ENCODE measurements around the gene CTNNBL1. TPM values are rescaled to one million over a fixed set of nuclear protein-coding genes. Genes with fewer than 3 reads are reported as not detected.

Gene CTNNBL1
- total RNA-seq, 1 experiment from 2014 or later: 64.4 TPM

DNA sequence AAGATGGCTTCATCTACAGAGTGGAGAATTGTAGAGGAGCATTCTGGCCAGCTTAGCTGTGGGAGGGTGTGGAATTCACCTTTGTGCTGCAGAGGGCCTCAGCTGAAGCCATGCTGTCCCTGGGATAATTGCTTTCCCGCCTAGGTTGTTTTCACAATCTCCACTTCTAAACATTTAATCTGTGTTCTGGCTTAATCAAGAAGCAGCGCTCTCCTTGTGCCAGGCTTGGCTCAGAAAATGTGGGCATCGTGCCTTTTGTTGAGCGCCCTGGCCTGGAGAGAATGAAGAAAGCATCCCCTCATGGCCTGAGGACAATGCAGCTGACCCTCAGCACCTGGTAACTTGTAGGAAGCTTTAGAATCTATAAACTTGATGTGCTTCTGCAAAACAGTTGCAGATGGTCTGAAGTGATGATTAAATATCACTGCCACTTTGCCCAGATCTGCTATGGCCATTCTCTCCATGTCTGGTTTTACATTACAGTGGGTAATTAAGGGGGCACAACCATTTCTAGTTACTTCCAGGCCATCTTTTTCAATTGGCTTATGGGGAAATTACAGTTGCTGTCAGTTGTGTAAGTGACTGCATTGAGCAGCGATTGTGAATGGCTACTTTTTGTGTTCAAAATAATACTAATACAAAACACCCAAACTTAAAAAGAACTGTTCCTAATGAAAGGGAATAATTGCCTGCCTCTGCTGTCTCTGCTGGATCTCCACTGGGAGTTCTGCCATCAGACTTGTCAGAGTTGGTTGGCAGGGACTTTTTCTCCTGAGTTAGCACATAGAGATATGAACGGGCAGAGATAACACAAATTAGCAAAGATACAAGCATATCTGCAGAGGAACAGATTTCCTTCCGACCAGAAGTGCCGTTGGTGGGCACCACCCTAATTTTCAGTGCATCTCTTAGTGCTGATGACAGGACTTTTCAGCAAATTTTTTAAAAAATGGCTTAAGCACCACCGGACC is 18.4 kb downstream of the CTNNBL1 start:
- TF ChIP-seq, protein P1, sequence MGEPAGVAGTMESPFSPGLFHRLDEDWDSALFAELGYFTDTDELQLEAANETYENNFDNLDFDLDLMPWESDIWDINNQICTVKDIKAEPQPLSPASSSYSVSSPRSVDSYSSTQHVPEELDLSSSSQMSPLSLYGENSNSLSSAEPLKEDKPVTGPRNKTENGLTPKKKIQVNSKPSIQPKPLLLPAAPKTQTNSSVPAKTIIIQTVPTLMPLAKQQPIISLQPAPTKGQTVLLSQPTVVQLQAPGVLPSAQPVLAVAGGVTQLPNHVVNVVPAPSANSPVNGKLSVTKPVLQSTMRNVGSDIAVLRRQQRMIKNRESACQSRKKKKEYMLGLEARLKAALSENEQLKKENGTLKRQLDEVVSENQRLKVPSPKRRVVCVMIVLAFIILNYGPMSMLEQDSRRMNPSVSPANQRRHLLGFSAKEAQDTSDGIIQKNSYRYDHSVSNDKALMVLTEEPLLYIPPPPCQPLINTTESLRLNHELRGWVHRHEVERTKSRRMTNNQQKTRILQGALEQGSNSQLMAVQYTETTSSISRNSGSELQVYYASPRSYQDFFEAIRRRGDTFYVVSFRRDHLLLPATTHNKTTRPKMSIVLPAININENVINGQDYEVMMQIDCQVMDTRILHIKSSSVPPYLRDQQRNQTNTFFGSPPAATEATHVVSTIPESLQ (CRISPR knock-in tag; IDR thresholded peaks at IDR 0.05): no peak
- no peak for TF ChIP-seq FOXJ3 (CRISPR knock-in tag; IDR thresholded peaks at IDR 0.05; ENCODE audit: borderline replicate concordance)
- no peak for TF ChIP-seq ATF1 (CRISPR knock-in tag; IDR thresholded peaks at IDR 0.05)
- TF ChIP-seq JUN (CRISPR knock-in tag; IDR thresholded peaks at IDR 0.05): no peak
- TF ChIP-seq, protein P2, sequence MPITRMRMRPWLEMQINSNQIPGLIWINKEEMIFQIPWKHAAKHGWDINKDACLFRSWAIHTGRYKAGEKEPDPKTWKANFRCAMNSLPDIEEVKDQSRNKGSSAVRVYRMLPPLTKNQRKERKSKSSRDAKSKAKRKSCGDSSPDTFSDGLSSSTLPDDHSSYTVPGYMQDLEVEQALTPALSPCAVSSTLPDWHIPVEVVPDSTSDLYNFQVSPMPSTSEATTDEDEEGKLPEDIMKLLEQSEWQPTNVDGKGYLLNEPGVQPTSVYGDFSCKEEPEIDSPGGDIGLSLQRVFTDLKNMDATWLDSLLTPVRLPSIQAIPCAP (CRISPR knock-in tag; IDR thresholded peaks at IDR 0.05): no peak
- TF ChIP-seq, protein P3, sequence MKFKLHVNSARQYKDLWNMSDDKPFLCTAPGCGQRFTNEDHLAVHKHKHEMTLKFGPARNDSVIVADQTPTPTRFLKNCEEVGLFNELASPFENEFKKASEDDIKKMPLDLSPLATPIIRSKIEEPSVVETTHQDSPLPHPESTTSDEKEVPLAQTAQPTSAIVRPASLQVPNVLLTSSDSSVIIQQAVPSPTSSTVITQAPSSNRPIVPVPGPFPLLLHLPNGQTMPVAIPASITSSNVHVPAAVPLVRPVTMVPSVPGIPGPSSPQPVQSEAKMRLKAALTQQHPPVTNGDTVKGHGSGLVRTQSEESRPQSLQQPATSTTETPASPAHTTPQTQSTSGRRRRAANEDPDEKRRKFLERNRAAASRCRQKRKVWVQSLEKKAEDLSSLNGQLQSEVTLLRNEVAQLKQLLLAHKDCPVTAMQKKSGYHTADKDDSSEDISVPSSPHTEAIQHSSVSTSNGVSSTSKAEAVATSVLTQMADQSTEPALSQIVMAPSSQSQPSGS (CRISPR knock-in tag; IDR thresholded peaks at IDR 0.05; ENCODE audit: borderline replicate concordance, low read depth): no peak
- ChIA-PET POLR2A (no interaction called here), CTCF (interaction anchor here (1.8 kb wide), 1 partner anchor 148 kb away, joined by 4 read pairs; no protein-coding TSS in a partner anchor)
- H3K9me3 Mint-ChIP-seq: peaks cover 5% of the 10 kb centered on the region; the same call in 1 of the 2 replicates
- no peaks in the 10 kb centered on the region for H3K27me3 Mint-ChIP-seq (ENCODE audit: low read depth)
- no peak for DNase-seq (ENCODE audit: low spot score)
- no peak overlapping the region for H3K4me3 Mint-ChIP-seq
- peaks cover 2% of the 10 kb centered on the region; the same call in 1 of the 2 replicates for H3K4me1 Mint-ChIP-seq
- H3K36me3 Mint-ChIP-seq: peaks cover 7% of the 10 kb centered on the region
- no peak overlapping the region for H3K27ac Mint-ChIP-seq
- no peak for ATAC-seq

- ChIA-PET CTCF (no interaction called here), POLR2A (no interaction called here)
- Mint-ChIP-seq H3K36me3 (peaks cover 12% of the 10 kb centered on the region), H3K4me1 (peaks cover 2% of the 10 kb centered on the region; the same call in 1 of the 2 replicates), H3K9me3 (peaks cover 10% of the 10 kb centered on the region; the same call in 1 of the 2 replicates), H3K27me3 (ENCODE audit: low read depth) (no peaks in the 10 kb centered on the region), H3K4me3 (no peak overlapping the region), H3K27ac (no peak overlapping the region)
- DNase-seq (ENCODE audit: low spot score) (no peak), ATAC-seq (no peak)
- TF ChIP-seq, protein P4, sequence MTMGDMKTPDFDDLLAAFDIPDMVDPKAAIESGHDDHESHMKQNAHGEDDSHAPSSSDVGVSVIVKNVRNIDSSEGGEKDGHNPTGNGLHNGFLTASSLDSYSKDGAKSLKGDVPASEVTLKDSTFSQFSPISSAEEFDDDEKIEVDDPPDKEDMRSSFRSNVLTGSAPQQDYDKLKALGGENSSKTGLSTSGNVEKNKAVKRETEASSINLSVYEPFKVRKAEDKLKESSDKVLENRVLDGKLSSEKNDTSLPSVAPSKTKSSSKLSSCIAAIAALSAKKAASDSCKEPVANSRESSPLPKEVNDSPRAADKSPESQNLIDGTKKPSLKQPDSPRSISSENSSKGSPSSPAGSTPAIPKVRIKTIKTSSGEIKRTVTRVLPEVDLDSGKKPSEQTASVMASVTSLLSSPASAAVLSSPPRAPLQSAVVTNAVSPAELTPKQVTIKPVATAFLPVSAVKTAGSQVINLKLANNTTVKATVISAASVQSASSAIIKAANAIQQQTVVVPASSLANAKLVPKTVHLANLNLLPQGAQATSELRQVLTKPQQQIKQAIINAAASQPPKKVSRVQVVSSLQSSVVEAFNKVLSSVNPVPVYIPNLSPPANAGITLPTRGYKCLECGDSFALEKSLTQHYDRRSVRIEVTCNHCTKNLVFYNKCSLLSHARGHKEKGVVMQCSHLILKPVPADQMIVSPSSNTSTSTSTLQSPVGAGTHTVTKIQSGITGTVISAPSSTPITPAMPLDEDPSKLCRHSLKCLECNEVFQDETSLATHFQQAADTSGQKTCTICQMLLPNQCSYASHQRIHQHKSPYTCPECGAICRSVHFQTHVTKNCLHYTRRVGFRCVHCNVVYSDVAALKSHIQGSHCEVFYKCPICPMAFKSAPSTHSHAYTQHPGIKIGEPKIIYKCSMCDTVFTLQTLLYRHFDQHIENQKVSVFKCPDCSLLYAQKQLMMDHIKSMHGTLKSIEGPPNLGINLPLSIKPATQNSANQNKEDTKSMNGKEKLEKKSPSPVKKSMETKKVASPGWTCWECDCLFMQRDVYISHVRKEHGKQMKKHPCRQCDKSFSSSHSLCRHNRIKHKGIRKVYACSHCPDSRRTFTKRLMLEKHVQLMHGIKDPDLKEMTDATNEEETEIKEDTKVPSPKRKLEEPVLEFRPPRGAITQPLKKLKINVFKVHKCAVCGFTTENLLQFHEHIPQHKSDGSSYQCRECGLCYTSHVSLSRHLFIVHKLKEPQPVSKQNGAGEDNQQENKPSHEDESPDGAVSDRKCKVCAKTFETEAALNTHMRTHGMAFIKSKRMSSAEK (CRISPR knock-in tag; IDR thresholded peaks at IDR 0.05; ENCODE audit: borderline replicate concordance): no peak
- TF ChIP-seq ATF1 (CRISPR knock-in tag; IDR thresholded peaks at IDR 0.05) (no peak), CREB1 (CRISPR knock-in tag; IDR thresholded peaks at IDR 0.05) (no peak), JAZF1 (CRISPR knock-in tag; IDR thresholded peaks at IDR 0.05) (no peak), CREM (CRISPR knock-in tag; IDR thresholded peaks at IDR 0.05) (no peak), PRRX2 (CRISPR knock-in tag; IDR thresholded peaks at IDR 0.05) (no peak), TEAD1 (CRISPR knock-in tag; IDR thresholded peaks at IDR 0.05) (no peak), ZMAT4 (CRISPR knock-in tag; IDR thresholded peaks at IDR 0.05) (no peak), CBFB (CRISPR knock-in tag; IDR thresholded peaks at IDR 0.05; ENCODE audit: low read depth) (no peak), ZNF671 (CRISPR knock-in tag; IDR thresholded peaks at IDR 0.05) (no peak), TP53 (CRISPR knock-in tag; IDR thresholded peaks at IDR 0.05) (no peak), NFATC4 (CRISPR knock-in tag; IDR thresholded peaks at IDR 0.05) (no peak), HMGA2 (CRISPR knock-in tag; IDR thresholded peaks at IDR 0.05) (no peak), TEAD4 (CRISPR knock-in tag; IDR thresholded peaks at IDR 0.05) (no peak), ELF4 (CRISPR knock-in tag; IDR thresholded peaks at IDR 0.05; ENCODE audit: low read depth) (no peak)
- TF ChIP-seq, protein P5, sequence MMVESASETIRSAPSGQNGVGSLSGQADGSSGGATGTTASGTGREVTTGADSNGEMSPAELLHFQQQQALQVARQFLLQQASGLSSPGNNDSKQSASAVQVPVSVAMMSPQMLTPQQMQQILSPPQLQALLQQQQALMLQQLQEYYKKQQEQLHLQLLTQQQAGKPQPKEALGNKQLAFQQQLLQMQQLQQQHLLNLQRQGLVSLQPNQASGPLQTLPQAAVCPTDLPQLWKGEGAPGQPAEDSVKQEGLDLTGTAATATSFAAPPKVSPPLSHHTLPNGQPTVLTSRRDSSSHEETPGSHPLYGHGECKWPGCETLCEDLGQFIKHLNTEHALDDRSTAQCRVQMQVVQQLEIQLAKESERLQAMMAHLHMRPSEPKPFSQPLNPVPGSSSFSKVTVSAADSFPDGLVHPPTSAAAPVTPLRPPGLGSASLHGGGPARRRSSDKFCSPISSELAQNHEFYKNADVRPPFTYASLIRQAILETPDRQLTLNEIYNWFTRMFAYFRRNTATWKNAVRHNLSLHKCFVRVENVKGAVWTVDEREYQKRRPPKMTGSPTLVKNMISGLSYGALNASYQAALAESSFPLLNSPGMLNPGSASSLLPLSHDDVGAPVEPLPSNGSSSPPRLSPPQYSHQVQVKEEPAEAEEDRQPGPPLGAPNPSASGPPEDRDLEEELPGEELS (CRISPR knock-in tag; IDR thresholded peaks at IDR 0.05): no peak
- TF ChIP-seq, protein P2 (CRISPR knock-in tag; IDR thresholded peaks at IDR 0.05): no peak
Observed at GRCh38 chr20:37713396-37713795, 19.6 kb downstream of the CTNNBL1 start.
